Measurements from ENCODE around the gene CFAP74.

DNA sequence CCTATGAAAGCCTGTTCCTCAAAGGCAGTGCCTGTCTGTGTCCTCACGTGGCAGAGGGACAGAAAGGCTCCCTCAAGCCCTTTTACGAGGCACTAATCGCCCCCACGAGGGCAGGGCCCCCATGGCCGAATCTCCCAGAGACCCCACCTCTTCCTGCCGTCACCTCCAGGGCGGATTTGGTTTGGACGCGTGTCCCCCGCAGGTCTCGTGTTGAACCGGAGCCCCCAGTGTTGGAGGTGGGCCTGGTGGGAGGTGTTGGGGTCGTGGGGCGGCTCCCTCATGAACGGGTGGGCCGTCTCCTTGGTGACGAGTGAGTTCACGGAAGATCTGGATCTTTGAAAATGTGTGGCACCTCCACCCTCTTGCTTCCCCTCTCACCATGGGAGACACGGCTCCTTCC, 27.6 kb downstream of the CFAP74 start:
- TF ChIP-seq, protein P1, sequence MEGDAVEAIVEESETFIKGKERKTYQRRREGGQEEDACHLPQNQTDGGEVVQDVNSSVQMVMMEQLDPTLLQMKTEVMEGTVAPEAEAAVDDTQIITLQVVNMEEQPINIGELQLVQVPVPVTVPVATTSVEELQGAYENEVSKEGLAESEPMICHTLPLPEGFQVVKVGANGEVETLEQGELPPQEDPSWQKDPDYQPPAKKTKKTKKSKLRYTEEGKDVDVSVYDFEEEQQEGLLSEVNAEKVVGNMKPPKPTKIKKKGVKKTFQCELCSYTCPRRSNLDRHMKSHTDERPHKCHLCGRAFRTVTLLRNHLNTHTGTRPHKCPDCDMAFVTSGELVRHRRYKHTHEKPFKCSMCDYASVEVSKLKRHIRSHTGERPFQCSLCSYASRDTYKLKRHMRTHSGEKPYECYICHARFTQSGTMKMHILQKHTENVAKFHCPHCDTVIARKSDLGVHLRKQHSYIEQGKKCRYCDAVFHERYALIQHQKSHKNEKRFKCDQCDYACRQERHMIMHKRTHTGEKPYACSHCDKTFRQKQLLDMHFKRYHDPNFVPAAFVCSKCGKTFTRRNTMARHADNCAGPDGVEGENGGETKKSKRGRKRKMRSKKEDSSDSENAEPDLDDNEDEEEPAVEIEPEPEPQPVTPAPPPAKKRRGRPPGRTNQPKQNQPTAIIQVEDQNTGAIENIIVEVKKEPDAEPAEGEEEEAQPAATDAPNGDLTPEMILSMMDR (conservative IDR thresholded peaks at IDR 0.05; ENCODE audit: low read depth, low read length) = no peak
- TF ChIP-seq EZH2 (IDR thresholded peaks at IDR 0.05; ENCODE audit: low read length, unreplicated experiment) (no peak), EZH2phosphoT487 (IDR thresholded peaks at IDR 0.05; ENCODE audit: borderline replicate concordance, low read length) (no peak)

Data from PC-3 (cell line).